Measurements from ENCODE around the gene CAMK2B.
A peak's percentile ranks its signal among the peaks of the same experiment; 100 is the strongest.

Gene CAMK2B

GRCh38 chr7:44278451-44279161 is 46.8 kb downstream of the CAMK2B start:
- peak; percentile 3 to 76 (median 10) for DNase-seq
- intact Hi-C loops (cut with DNase I), result no loop called here

- intact Hi-C loops (cut with DNase I), result no loop called here
Measured at GRCh38 chr7:44277851-44278250, 47.5 kb downstream of the CAMK2B start.

GRCh38 chr7:44277391-44277790 is 48.0 kb downstream of the CAMK2B start:
- intact Hi-C loops (cut with DNase I), result no loop called here
- peak in 6 of 10 donors; percentile 7 to 83 (median 55) for DNase-seq

More at GRCh38 chr7:44277851-44278250, 47.5 kb downstream of the CAMK2B start:
- peak in 8 of 10 donors; percentile 5 to 84 (median 24) for DNase-seq

GRCh38 chr7:44276571-44277221 is 48.7 kb downstream of the CAMK2B start:
- intact Hi-C loops (cut with DNase I), result no loop called here
- peak in 5 of 10 donors; percentile 7 to 74 (median 70) for DNase-seq

- intact Hi-C loops (cut with DNase I), result no loop called here
- peak in 6 of 10 donors; percentile 32 to 89 (median 63) for DNase-seq
Measured at GRCh38 chr7:44275957-44276570, 49.3 kb downstream of the CAMK2B start.

- DNase-seq, result peak in 5 of 10 donors; percentile 2 to 61 (median 47)
- intact Hi-C loops (cut with DNase I), result no loop called here
Measured at GRCh38 chr7:44275146-44275545, 50.2 kb downstream of the CAMK2B start.

GRCh38 chr7:44274623-44274975 is 50.8 kb downstream of the CAMK2B start:
- peak in 5 of 10 donors; percentile 2 to 69 (median 33) for DNase-seq

GRCh38 chr7:44273681-44274622 is 51.4 kb downstream of the CAMK2B start:
- intact Hi-C loops (cut with DNase I), result no loop called here

More at GRCh38 chr7:44274623-44274975, 50.8 kb downstream of the CAMK2B start:
- intact Hi-C loops (cut with DNase I), result no loop called here

GRCh38 chr7:44272981-44273380 is 52.4 kb downstream of the CAMK2B start:
- no peak for DNase-seq
- intact Hi-C loops (cut with DNase I), result no loop called here

More at GRCh38 chr7:44273681-44274622, 51.4 kb downstream of the CAMK2B start:
- DNase-seq, result peak in 3 of 10 donors; percentile 46 to 77 (median 54)

- intact Hi-C loops (cut with DNase I), result no loop called here
- no peak for DNase-seq
Measured at GRCh38 chr7:44272456-44272855, 52.9 kb downstream of the CAMK2B start.

- intact Hi-C loops (cut with DNase I), result no loop called here
- DNase-seq, result no peak
Measured at GRCh38 chr7:44269943-44270493, 55.4 kb downstream of the CAMK2B start.

GRCh38 chr7:44269417-44269816 is 56.0 kb downstream of the CAMK2B start:
- intact Hi-C loops (cut with DNase I), result no loop called here
- DNase-seq, result peak in 8 of 10 donors; percentile 61 to 92 (median 68)

GRCh38 chr7:44268671-44269070 is 56.7 kb downstream of the CAMK2B start:
- DNase-seq, result no peak
- intact Hi-C loops (cut with DNase I), result no loop called here

- intact Hi-C loops (cut with DNase I), result no loop called here
- DNase-seq, result peak in 6 of 10 donors; percentile 30 to 95 (median 74)
Measured at GRCh38 chr7:44267719-44268421, 57.5 kb downstream of the CAMK2B start.

GRCh38 chr7:44267178-44267577 is 58.2 kb downstream of the CAMK2B start:
- intact Hi-C loops (cut with DNase I), result no loop called here
- no peak for DNase-seq

GRCh38 chr7:44266526-44266925 is 58.9 kb downstream of the CAMK2B start:
- intact Hi-C loops (cut with DNase I), result no loop called here

GRCh38 chr7:44265728-44266127 is 59.7 kb downstream of the CAMK2B start:
- intact Hi-C loops (cut with DNase I), result no loop called here
- DNase-seq, result no peak

More at GRCh38 chr7:44266526-44266925, 58.9 kb downstream of the CAMK2B start:
- DNase-seq, result no peak

- intact Hi-C loops (cut with DNase I), result no loop called here
- no peak for DNase-seq
Measured at GRCh38 chr7:44264221-44264931, 61.0 kb downstream of the CAMK2B start.

Data from posterior cingulate gyrus (tissue), 11 donors.